Measurements from ENCODE around the gene CDK9.

The CDK9 gene

GRCh38 chr9:127796852-127797370 is 11.1 kb downstream of the CDK9 start:
- H3K4me3 ChIP-seq (ENCODE audit: low read length): no peak overlapping the region
- TF ChIP-seq, protein P1, sequence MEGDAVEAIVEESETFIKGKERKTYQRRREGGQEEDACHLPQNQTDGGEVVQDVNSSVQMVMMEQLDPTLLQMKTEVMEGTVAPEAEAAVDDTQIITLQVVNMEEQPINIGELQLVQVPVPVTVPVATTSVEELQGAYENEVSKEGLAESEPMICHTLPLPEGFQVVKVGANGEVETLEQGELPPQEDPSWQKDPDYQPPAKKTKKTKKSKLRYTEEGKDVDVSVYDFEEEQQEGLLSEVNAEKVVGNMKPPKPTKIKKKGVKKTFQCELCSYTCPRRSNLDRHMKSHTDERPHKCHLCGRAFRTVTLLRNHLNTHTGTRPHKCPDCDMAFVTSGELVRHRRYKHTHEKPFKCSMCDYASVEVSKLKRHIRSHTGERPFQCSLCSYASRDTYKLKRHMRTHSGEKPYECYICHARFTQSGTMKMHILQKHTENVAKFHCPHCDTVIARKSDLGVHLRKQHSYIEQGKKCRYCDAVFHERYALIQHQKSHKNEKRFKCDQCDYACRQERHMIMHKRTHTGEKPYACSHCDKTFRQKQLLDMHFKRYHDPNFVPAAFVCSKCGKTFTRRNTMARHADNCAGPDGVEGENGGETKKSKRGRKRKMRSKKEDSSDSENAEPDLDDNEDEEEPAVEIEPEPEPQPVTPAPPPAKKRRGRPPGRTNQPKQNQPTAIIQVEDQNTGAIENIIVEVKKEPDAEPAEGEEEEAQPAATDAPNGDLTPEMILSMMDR (IDR thresholded peaks at IDR 0.05; ENCODE audit: insufficient read depth, low read depth, low read length, missing control alignments): no peak
- no peak for DNase-seq (ENCODE audit: low read depth)

- TF ChIP-seq, protein P1 (IDR thresholded peaks at IDR 0.05; ENCODE audit: insufficient read depth, low read depth, low read length, missing control alignments): no peak
- peak; percentile 16 for DNase-seq (ENCODE audit: low read depth)
- no peak overlapping the region for H3K4me3 ChIP-seq (ENCODE audit: low read length)
These were observed 16.2 kb downstream of the CDK9 start for GRCh38 chr9:127801955-127802575.

GRCh38 chr9:127802576-127803443 is 17.0 kb downstream of the CDK9 start, which contains the start of gene FPGS:
TSS of gene FPGS (plus strand) at chr9:127802882. CDS start at chr9:127802925, 43 bp downstream.
- peak; percentile 71 for DNase-seq (ENCODE audit: low read depth)
- TF ChIP-seq, protein P1 (IDR thresholded peaks at IDR 0.05; ENCODE audit: insufficient read depth, low read depth, low read length, missing control alignments): no peak
- H3K4me3 ChIP-seq (ENCODE audit: low read length): peak within 1 kb of the TSS; percentile 91

GRCh38 chr9:127803507-127804352 is 17.9 kb downstream of the CDK9 start:
- peak overlapping the region; percentile 91 for H3K4me3 ChIP-seq (ENCODE audit: low read length)
- peak; percentile 92 for DNase-seq (ENCODE audit: low read depth)
- TF ChIP-seq, protein P1 (IDR thresholded peaks at IDR 0.05; ENCODE audit: insufficient read depth, low read depth, low read length, missing control alignments): no peak

DNA sequence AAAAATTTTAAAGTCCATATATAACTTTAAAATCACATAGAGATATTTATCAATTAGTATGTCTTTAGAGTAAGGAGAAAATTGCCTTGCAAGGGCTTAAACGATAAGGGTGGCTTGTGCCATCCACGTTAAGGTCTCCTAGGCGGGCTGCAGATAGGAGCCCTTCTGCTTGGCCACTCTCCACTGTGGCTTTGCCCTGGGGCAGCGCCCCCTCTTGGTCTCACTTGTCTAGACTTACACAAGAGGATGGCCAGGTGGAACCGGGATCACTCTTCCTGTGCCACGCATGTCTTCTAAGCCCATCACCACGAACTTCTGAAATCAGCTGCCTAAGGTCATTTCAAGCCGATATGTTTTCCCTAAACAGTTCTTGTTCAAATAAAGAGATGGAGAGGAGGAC is 19.8 kb downstream of the CDK9 start:
- peak; percentile 39 for DNase-seq (ENCODE audit: low read depth)
- TF ChIP-seq, protein P1 (IDR thresholded peaks at IDR 0.05; ENCODE audit: insufficient read depth, low read depth, low read length, missing control alignments): peak; percentile 32
- H3K4me3 ChIP-seq (ENCODE audit: low read length): no peak overlapping the region

GRCh38 chr9:127806871-127807270 is 21.0 kb downstream of the CDK9 start:
- TF ChIP-seq, protein P1 (IDR thresholded peaks at IDR 0.05; ENCODE audit: insufficient read depth, low read depth, low read length, missing control alignments): no peak
- no peak for DNase-seq (ENCODE audit: low read depth)
- H3K4me3 ChIP-seq (ENCODE audit: low read length): no peak overlapping the region
